SJSA1 (cell line): Measurements from ENCODE around the gene MARF1. TPM values are rescaled to one million over a fixed set of nuclear protein-coding genes. Genes with fewer than 3 reads are reported as not detected.
"Not testable (repeated sequence)": the region's sequence is repeated elsewhere in the genome, so short reads cannot be mapped to it uniquely, and the experiment has no call there.

Experiments
- DNase-seq, 2 experiments: peaks; one replicate each; pipeline ENCODE4 v3.0.0-alpha.2; 2015 to 2020; ENCODE audit warnings: low spot score in 2 of 2, low read depth in 1 of 2
- H3K27ac ChIP-seq: fragments of 250-450 bp; sonication (Bioruptor Pico); 2 replicates; pipeline ENCODE4 v1.5.1; 2020; ENCODE audit warnings: mild to moderate bottlenecking, moderate library complexity
- H3K27me3 ChIP-seq: fragments of 250-450 bp; sonication (Bioruptor Pico); replicated peaks from 2 replicates; pipeline ENCODE4 v1.5.1; 2020; ENCODE audit warnings: mild to moderate bottlenecking, moderate library complexity
- H3K36me3 ChIP-seq: fragments of 250-450 bp; sonication (Bioruptor Pico); 2 replicates; pipeline ENCODE4 v1.5.1; 2020; ENCODE audit warnings: mild to moderate bottlenecking
- H3K4me1 ChIP-seq: fragments of 250-450 bp; sonication (Bioruptor Pico); replicated peaks from 2 replicates; pipeline ENCODE4 v1.6.1; 2021; ENCODE audit warnings: mild to moderate bottlenecking
- H3K4me3 ChIP-seq: fragments of 250-450 bp; sonication (Bioruptor Pico); 2 replicates; pipeline ENCODE4 v1.5.1; 2020; ENCODE audit warnings: mild to moderate bottlenecking
- H3K9me3 ChIP-seq: fragments of 250-450 bp; sonication (Bioruptor Pico); replicated peaks from 2 replicates; pipeline ENCODE4 v1.5.1; 2020; ENCODE audit warnings: mild to moderate bottlenecking
- total RNA-seq: library from RNA; depleted of rRNA; stranded (reverse); fragments of >200 nt; shearing (Covaris generic); gene quantifications from 2 replicates; pipeline ENCODE4 v1.2.3, GENCODE V29; 2014

Gene MARF1
- total RNA-seq, 1 experiment from 2014 or later, result 5.8 TPM

DNA sequence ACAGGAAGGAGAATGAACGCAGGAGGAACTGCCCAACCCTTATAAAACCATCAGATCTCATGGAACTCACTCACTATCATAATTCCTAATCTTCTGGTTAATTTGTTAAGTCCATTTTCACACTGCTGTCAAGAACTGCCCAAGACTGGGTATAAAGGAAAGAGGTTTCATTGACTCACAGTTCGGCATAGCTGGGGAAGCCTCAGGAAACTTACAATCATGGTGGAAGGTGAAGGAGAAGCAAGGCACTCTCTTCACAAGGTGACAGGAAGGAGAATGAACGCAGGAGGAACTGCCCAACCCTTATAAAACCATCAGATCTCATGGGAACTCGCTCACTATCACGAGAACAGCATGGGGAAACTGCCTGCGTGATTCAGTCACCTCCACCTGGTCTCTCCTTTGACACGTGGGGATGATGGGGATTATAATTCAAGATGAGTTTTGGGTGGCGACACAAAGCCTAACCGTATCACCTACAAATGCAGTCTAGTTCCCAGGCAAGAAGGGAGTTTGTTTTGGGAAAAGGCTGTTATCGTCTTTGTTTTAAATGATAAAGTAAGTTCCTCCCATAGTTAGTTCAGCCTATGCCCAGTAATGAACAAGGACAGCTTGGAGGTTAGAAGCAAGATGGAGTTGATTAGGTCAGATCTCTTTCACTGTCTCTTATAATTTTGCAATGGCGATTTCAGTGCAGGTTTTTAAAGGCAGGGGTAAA lies 68.9 kb downstream of the MARF1 start:
- not testable (repeated sequence) for H3K4me1 ChIP-seq, H3K9me3 ChIP-seq, DNase-seq, H3K36me3 ChIP-seq, H3K27ac ChIP-seq, H3K4me3 ChIP-seq, H3K27me3 ChIP-seq

DNA sequence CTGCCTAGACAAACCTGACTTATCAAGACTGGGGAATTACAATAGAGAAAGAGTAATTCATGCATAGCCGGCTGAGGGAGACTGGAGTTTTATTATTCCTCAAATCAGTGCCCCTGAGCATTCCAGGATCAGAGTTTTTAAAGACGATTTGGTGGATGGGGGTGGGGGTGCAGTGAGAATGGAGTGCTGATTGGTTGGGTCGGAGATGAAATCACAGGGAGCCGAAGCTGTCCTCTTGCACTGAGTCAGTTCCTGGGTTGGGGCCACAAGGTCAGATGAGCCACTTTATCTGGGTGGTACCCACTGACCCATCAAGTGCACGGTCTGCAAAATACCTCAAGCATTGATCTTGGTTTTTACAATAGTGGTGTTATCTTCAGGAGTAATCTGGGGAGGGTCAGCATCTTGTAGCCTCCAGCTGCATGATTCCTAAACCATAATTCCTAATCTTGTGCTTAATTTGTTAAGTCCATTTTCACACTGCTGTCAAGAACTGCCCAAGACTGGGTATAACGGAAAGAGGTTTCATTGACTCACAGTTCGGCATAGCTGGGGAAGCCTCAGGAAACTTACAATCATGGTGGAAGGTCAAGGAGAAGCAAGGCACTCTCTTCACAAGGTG lies 69.6 kb downstream of the MARF1 start:
- no peak overlapping the region for H3K4me3 ChIP-seq
- H3K9me3 ChIP-seq, result no peaks in the 10 kb centered on the region
- H3K27ac ChIP-seq, result no peak overlapping the region
- H3K36me3 ChIP-seq, result peaks cover 3% of the 10 kb centered on the region; the same call in 1 of the 2 replicates
- DNase-seq, result no peak
- no peaks in the 10 kb centered on the region for H3K4me1 ChIP-seq
- H3K27me3 ChIP-seq, result no peaks in the 10 kb centered on the region

DNA sequence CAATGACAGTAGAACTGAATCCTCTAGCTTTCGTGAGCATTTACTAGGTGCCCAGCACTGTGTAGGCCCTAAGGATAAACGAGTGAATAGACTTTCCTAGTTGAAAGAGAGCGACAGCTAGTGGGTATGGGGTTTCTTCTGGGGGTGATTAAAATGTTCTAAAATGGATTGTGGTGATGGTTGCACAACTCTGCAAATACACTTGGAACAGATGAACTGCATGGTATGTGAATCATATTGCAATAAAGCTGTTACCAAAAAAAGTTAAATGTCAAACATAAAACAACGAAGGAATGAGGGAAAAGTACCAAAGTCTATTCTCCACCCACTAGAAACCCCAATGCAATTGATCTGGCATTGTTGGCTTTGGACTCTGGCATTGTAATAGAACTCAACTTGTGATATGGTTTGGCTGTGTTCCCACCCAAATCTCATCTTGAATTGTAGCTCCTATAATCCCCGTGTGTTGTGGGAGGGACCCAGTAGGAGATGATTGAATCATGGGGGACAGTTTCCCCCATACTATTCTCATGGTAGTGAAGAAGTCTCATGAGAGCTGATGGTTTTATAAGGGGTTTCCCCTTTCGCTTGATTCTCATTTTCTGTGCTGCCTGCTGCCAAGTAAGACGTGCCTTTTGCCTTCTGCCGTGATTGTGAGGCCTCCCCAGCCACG lies 70.5 kb downstream of the MARF1 start:
- Histone ChIP-seq H3K27me3 (no peaks in the 10 kb centered on the region), H3K36me3 (peaks cover 7% of the 10 kb centered on the region; the same call in 1 of the 2 replicates), H3K4me3 (no peak overlapping the region), H3K4me1 (no peaks in the 10 kb centered on the region), H3K27ac (no peak overlapping the region), H3K9me3 (no peaks in the 10 kb centered on the region)
- DNase-seq, result no peak

DNA sequence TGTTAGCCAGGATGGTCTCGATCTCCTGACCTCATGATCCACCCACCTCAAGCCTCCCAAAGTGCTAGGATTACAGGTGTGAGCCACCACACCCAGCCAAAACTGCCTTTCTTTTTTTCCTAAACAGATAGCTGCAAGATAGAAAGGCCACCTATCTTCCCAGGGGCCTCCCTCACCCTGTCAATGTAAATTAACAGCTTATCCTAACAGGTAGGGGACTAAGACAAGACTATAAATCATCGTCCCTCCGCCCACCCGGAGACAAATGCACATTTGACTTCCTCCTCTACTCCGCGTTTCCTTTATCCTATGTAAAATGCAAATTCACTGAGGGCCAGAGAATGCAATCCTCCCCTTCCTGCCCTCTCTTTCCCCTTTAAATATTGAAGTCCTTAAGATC lies 71.4 kb downstream of the MARF1 start:
- Histone ChIP-seq H3K36me3 (peaks cover 7% of the 10 kb centered on the region; the same call in 1 of the 2 replicates), H3K27ac (no peak overlapping the region), H3K27me3 (no peaks in the 10 kb centered on the region), H3K9me3 (no peaks in the 10 kb centered on the region), H3K4me3 (no peak overlapping the region), H3K4me1 (no peaks in the 10 kb centered on the region)
- DNase-seq, result no peak

DNA sequence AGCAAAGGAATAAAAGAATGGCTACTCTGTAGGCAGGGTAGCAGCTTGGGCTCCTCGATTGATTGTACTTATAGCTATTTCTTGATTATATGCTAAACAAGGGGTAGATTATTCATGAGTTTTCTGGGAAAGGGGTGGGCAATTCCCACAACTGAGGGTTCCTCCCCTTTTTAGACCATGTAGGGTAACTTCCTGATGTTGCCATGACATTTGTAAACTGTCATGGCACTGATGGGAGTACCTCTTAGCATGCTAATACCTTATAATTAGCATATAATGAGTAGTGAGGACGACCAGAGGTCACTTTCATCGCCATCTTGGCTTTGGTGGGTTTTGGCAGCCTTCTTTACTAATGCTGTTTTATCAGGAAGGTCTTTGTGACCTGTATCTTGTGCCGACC lies 72.3 kb downstream of the MARF1 start:
- not testable (repeated sequence) for H3K36me3 ChIP-seq, H3K4me3 ChIP-seq, H3K27ac ChIP-seq, H3K27me3 ChIP-seq, H3K4me1 ChIP-seq, DNase-seq, H3K9me3 ChIP-seq

DNA sequence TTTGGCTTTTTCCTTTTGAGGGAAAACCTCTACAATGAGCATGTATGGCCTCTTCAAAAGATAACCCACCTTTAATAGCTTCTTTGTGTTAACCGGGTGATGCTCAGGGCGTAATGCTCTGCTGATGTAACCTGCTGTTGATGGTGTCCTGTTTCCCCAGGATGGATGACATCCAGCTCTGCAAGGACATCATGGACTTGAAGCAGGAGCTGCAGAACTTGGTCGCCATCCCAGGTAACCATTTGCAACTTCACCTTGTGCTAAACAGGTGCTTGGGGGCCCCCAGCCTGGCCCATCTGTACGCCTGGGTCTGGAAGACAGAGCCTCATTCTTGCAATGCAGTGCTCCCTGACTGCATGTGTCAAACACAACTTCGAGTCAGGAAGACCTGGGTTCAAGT lies 75.1 kb downstream of the MARF1 start:
- no peak overlapping the region for H3K4me3 ChIP-seq
- no peak for DNase-seq
- H3K4me1 ChIP-seq, result no peaks in the 10 kb centered on the region
- H3K36me3 ChIP-seq, result peaks cover 4% of the 10 kb centered on the region; the same call in 1 of the 2 replicates
- no peaks in the 10 kb centered on the region for H3K27me3 ChIP-seq
- H3K9me3 ChIP-seq, result no peaks in the 10 kb centered on the region
- no peak overlapping the region for H3K27ac ChIP-seq

DNA sequence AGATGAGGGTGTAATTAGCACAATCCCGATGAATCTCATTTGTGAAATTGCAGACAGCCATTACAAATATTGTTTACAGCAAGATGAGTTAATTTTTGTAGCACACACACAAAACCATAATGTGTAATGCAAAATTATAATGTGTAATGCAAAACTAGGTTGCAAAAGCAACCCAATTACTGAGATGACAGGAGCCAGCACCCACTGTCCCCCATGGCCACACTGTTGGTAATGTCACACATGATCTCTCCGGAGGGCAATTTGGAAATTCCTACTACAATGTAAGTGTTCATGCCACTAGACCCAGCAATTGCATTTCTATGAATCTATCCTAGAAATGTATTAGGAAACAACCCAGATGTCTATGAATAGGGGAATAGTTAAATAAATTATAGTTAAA lies 76.9 kb downstream of the MARF1 start:
- Histone ChIP-seq H3K27ac (no peak overlapping the region), H3K36me3 (peaks cover 4% of the 10 kb centered on the region; the same call in 1 of the 2 replicates), H3K27me3 (no peaks in the 10 kb centered on the region), H3K4me3 (no peak overlapping the region), H3K9me3 (no peaks in the 10 kb centered on the region), H3K4me1 (no peaks in the 10 kb centered on the region)
- DNase-seq, result no peak

DNA sequence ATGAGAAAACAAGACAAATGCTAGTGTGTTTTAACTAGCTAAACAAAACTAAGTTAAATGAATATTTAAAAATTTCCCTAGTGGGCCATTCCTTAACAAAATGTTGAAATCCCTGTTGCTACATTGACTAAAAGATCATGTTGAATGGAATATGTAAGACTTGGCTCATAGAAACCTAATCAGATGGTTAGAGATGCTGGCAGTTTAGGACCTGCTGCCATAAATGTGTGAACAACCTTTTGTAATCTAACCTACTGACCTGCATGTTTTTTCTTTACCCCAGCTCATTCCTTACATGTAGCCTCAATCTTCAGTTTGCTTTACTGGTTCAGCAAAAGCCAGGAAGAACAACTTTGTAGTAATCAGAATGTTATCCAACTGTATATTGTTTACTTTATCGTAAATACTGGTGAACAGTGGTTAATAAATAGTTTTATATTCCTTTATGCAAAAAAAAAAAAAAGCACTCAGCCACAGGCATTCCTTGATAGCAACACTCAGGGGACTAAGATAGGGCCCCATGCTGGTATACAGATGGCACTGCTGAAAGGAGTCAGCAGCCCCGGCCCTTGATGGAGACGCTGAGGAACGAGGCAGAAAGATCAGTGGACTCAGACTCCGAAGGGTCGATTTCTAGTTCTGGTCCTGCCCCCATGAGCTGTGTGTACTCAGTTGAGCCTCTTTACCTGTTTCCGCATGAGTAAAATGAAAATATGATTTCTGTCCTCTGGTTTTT lies 78.2 kb downstream of the MARF1 start:
- H3K4me1 ChIP-seq, result no peaks in the 10 kb centered on the region
- no peaks in the 10 kb centered on the region for H3K27me3 ChIP-seq
- no peak overlapping the region for H3K27ac ChIP-seq
- H3K36me3 ChIP-seq, result peaks cover 4% of the 10 kb centered on the region; the same call in 1 of the 2 replicates
- H3K9me3 ChIP-seq, result no peaks in the 10 kb centered on the region
- H3K4me3 ChIP-seq, result no peak overlapping the region
- no peak for DNase-seq

DNA sequence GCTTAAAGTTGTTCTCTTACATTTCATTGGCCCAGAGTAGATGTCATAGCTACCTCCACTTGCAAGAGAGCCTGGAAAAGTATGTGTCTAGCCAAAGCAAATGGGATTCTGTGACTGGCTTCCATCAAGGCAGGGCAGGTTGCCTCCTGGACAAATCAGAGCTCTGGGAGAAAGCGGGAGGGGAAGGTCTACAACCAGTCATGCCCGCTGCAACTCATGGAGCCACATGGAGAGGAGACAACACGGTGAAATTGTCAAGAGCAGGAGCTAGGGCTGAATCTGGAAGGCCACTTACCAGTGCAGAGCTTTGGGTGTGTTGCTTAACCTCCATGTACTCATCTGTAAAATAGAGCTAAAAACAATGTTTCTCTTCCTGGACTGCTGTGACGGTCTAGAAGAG lies 83.8 kb downstream of the MARF1 start:
- H3K4me1 ChIP-seq, result no peaks in the 10 kb centered on the region
- no peaks in the 10 kb centered on the region for H3K27me3 ChIP-seq
- no peak overlapping the region for H3K27ac ChIP-seq
- no peaks in the 10 kb centered on the region for H3K9me3 ChIP-seq
- no peaks in the 10 kb centered on the region for H3K36me3 ChIP-seq
- no peak overlapping the region for H3K4me3 ChIP-seq
- DNase-seq, result no peak

DNA sequence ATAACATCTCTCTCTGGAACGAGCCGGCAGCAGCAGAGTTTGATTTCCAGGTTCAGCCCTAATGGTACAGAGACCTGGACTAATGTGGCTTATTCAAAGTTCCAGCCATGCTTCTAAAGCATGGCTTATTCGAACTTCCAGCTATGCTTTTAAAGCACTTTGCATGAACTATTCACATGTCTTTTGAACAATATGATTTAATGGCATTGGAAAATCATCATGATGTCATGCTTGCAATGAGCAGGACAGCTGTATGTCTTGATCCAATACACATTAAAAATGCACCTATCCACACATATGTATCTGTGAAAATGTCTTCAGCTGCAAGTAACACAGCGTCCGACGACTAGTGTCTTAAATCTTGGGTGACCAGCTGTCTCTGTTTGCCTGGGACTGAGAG lies 85.7 kb downstream of the MARF1 start:
- H3K4me3 ChIP-seq, result no peak overlapping the region
- no peaks in the 10 kb centered on the region for H3K27me3 ChIP-seq
- no peaks in the 10 kb centered on the region for H3K4me1 ChIP-seq
- no peaks in the 10 kb centered on the region for H3K9me3 ChIP-seq
- H3K27ac ChIP-seq, result no peak overlapping the region
- no peaks in the 10 kb centered on the region for H3K36me3 ChIP-seq
- no peak for DNase-seq

DNA sequence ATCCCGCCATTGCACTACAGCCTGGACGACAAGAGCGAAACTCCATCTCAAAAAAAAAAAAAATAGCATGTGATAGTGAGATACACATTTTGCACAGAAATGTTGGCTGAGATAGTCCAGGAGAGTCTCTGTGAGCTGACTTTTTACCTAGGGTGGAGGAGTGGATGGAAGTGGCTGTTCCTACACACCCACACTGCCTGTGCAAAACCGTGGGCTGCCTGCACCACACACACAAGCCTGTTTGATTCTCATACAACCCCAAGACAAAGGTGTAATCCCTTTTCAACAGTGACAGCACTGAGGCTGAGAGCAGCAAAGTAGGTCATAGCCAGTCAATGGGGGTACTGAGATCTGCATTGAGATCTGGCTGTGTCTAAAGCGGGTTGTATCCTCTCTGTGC lies 86.8 kb downstream of the MARF1 start:
- H3K27ac ChIP-seq, result no peak overlapping the region
- DNase-seq, result no peak
- H3K4me3 ChIP-seq, result no peak overlapping the region
- no peaks in the 10 kb centered on the region for H3K4me1 ChIP-seq
- H3K36me3 ChIP-seq, result no peaks in the 10 kb centered on the region
- H3K27me3 ChIP-seq, result no peaks in the 10 kb centered on the region
- H3K9me3 ChIP-seq, result no peaks in the 10 kb centered on the region

DNA sequence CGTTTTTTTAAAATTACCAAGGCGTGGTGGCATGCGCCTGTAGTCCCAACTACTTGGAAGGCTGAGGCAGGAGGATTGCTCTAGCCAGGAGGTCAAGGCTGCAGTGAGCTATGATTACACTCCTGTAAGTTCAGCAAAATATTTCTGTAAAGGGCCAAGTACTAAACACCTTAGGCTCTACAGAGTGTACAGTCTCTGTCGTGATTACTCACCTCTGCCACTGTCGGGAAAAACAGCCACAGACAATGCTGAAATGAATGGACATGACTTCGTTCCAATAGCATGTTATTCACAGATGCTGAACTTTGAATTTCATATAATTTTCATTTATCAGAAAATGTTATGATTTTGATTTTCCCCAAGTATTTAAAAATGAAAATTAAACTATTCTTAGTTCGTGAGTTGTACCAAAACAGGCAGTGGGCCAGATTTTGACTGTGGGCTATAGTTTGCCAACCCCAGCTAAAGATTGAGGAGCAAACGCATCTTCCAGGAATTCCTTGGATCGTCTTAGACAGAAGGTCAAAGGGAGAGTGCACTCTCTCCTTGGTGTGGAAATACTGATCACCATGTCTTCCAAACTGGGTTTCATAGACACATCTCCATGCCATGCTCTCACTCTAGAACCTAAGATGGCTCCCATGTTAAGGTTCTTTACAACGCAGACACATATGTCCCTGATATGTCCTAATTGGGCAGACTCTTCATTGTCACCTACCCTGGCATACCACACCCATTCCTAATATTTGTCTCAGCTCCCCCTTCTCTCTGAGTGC lies 89.5 kb downstream of the MARF1 start:
- Histone ChIP-seq H3K36me3 (no peaks in the 10 kb centered on the region), H3K9me3 (no peaks in the 10 kb centered on the region), H3K27me3 (no peaks in the 10 kb centered on the region), H3K27ac (no peak overlapping the region), H3K4me3 (no peak overlapping the region), H3K4me1 (no peaks in the 10 kb centered on the region)
- no peak for DNase-seq

DNA sequence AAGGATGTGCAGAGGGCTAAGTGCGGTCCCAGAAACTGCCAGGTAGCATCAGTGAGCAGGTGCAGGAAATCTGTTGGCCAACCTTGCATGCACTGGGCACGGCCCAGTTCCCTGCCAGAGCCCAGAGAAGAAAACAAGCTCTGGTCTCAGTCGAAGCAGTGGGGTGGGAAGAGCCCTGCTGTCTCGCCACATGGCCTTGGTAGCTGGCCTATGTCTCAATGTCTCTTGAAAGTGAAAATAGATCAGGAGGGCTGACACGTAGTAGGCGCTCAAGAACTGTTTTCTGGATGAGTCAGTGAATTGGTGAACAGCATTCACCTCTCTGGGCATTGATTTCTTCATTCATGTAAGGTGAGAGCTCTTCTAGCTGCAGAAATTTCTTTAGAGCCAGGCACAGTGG lies 90.4 kb downstream of the MARF1 start:
- no peak for DNase-seq
- H3K36me3 ChIP-seq, result no peaks in the 10 kb centered on the region

More for the DNA sequence above, 90.4 kb downstream of the MARF1 start:
- H3K4me3 ChIP-seq, result no peak overlapping the region
- no peaks in the 10 kb centered on the region for H3K27me3 ChIP-seq
- H3K27ac ChIP-seq, result no peak overlapping the region
- H3K9me3 ChIP-seq, result no peaks in the 10 kb centered on the region
- no peaks in the 10 kb centered on the region for H3K4me1 ChIP-seq
